GM18511 (cell line): ENCODE data around the gene UBN1.

Experiments
- ATAC-seq: cut with Tn5 transposase; IDR thresholded peaks from one replicate; pipeline ENCODE4 v1.9.1; 2021; ENCODE audit warnings: mild to moderate bottlenecking, moderate library complexity; ENCODE audit not compliant: unreplicated experiment

The UBN1 gene, protein sequence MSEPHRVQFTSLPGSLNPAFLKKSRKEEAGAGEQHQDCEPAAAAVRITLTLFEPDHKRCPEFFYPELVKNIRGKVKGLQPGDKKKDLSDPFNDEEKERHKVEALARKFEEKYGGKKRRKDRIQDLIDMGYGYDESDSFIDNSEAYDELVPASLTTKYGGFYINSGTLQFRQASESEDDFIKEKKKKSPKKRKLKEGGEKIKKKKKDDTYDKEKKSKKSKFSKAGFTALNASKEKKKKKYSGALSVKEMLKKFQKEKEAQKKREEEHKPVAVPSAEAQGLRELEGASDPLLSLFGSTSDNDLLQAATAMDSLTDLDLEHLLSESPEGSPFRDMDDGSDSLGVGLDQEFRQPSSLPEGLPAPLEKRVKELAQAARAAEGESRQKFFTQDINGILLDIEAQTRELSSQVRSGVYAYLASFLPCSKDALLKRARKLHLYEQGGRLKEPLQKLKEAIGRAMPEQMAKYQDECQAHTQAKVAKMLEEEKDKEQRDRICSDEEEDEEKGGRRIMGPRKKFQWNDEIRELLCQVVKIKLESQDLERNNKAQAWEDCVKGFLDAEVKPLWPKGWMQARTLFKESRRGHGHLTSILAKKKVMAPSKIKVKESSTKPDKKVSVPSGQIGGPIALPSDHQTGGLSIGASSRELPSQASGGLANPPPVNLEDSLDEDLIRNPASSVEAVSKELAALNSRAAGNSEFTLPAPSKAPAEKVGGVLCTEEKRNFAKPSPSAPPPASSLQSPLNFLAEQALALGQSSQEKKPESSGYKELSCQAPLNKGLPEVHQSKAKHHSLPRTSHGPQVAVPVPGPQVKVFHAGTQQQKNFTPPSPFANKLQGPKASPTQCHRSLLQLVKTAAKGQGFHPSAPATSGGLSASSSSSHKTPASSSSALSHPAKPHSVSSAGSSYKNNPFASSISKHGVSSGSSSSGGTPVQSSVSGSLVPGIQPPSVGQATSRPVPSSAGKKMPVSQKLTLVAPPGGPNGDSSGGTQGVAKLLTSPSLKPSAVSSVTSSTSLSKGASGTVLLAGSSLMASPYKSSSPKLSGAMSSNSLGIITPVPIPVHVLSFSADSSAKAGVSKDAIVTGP (N-terminal part only)

DNA sequence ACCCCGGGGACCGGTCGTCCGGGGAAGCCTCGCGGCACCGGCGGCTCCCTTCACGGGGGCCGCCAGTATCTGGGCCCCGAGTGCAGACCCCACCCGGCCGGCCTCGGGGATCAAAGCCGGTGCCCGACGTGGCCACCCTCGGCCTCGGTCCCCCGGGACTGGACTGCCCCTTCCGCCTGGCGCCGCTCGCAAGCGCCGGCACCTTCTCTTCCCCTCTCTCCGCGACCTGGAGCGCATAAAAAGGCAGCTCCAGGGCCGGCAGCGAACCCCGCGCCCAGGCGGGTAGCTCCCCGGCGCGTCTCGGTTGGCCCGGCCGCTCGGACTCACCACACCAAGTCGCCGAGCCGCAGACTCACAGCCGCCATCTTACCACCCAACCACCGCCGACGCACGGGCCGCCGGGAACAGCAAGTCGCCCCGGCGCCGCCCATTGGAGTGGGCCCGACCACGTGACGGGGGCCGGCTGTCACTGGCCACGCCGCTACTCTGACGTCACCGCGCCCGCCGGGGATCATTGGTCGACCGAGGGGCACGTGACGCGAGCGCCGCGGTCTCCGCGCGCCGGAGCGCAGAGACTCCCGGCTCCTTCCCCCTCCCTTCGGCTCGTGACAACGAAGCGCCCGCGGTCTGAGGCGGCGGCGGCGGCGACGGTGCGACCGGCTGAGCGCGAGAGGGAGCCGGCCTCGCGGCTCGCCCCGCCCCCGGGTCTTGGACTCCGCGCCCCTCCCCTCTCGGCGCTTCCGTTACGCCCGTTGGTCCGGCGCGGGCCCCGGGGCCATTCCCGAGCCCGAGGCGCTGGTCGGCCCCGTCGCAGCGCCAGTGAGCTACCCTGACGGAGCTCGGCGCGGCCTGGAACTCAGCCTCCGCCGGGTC lies at the start of gene UBN1, which contains the start of gene GLYR1:
UBN1 (plus strand) TSS at position 581 of the 873 bp plus-strand sequence. CDS start 5,437 bp downstream, outside the sequence.
GLYR1 (minus strand) TSS at position 388 of the 873 bp plus-strand sequence; CDS start at position 365, 23 bp downstream.
- ATAC-seq: peak; percentile 89

DNA sequence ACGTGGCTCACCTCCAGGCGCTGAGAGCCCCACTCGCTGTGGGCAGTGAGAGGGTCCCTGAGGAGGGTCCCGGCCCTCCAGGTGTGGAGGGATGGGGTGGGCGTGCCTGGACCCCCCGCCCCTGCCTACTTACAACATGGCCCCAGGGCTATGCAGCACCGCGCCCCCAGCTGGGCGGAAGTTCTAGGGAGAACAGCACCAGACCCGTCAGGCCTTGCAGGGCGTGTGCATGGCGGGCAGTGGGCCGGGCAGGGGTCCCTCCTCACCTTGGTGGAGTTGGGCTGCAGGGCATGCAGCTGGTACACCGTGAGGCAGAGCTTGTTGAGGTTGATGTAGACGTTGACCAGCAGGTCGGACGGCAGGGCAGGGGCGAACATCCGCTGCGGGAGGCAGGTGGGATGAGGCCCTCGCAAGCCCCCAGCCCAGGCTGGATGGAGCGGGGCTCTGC lies 49.5 kb upstream of the UBN1 start:
- ATAC-seq: no peak

DNA sequence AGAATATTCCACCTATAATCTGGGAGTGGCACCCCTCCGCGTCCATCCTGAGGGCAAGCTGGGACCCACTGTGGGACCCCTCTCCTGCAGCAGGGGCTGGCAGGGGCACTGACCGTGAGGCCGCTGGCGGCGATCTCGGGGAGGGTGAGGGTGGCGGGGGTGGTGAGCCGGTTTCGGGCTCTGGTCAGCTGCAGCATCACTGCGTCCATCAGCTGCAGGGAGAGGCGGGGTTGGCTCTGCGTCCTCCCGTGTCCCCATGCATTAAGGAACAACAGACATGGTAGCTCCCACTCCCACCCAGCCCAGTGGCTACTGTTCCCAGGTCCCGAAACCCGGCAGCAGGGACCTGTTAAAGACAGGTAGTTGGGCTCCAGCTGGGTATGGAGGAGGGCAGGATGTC lies 48.8 kb upstream of the UBN1 start:
- ATAC-seq: no peak

DNA sequence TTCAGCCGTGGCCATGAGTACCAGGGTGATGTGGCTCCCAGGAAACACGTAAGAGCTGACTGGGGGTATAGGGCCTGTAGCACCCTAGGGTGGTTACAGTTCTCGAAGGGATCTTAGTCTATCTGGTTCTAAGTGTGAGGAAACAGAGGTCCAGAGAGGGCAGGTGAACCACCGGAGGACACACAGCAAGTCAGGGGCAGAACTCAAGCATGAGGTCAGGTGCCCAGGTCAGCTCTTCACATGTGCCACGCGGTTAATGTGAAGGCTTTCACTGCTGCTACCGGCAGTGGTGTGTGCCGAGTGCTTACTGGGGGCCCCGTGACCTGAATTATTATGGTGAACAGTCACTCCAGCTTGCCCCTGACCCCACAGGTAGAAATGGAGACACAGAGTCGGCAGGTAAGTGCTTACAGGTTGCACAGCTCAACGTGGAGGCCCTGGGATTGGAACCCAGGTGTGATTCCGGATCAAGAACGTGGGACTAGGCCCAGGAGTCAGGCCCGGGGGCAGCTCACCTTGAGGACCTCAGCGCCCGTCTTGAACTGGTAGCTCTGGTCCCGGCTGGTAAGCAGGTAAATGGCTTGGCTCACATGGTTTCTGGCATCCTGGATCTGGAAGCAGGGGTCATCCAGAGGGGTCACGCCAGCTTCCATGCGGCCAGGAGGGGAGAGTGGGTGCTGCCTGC lies 48.0 kb upstream of the UBN1 start:
- ATAC-seq: no peak

DNA sequence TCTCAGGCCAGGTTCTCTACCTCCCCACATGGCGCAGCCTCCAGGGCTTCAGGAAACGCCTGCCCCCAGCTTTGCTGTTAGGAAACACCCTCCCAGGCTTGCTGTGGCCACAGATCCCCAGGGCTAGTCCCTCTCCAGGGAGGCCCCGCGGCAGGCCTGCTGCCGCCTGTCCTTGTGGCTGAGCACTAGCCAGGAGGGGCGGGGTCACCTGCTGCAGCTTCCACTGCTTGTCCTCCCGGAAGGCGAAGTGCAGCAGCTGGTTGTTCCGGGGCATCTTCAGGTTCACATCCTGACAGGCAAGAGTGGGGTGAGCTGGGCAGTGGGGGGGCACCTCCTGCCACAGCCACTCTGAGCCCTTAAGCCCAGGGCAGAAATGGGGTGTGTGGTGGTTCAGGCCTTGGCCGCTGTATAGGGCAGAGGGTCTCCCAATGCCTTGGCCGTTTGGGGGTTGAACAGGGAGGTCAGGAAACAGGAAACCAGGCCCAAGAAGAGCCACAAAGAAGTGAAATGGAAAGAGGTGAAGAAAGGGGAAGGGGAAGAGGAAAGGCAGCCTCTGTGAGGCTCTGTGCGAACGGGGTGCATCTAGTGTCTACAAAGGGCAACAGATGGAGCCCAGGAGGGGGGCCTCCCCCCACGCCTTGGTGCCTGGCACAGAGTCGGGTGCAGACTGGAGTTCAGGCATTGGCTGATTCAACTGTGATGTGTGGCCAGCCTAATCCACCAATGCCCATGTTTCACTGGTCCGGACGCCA lies 46.8 kb upstream of the UBN1 start:
- no peak for ATAC-seq

DNA sequence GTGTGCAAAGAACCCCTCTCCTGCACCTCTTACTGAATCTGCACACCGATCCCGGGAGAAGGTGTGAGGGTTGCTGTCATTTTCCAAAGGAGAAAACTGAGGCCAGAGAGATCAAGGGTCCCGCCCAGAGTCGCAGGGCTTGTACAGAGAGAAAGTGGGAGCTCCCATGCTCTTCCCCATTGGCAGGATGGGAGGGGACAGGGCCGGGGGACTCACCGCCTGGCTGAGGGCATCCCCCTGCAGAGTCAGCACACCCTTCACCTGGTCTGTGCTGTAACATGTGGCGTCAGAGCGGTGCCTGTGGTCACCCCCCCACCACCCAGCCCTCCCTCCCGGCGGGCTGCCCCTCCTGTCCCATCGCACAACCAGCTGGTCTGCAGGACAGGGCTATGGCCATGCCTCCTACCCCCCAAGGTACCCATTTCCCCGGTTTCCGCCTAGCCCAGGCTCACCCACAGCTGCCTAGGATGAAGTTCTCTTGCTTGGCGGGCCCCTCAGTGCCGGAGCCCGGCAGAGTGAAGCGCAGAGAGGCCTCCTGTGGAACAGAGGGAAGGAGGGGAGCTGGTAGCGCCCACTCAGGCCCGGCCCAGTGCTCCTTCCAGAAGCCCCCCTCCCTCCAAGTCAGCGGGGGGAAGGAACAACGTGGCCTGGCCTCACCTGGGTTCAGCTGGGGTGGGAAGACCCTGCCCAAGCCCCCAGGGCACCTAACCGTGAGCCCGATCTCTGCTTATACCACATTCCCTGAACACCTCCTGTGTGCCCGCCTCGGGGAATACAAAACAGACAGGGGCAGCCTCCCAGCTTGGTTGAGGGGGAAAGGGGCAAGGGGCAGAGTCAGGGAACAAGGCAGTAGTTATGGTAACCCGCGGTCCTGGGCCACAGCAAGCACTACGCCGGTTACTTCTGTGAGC lies 46.0 kb upstream of the UBN1 start:
- no peak for ATAC-seq

DNA sequence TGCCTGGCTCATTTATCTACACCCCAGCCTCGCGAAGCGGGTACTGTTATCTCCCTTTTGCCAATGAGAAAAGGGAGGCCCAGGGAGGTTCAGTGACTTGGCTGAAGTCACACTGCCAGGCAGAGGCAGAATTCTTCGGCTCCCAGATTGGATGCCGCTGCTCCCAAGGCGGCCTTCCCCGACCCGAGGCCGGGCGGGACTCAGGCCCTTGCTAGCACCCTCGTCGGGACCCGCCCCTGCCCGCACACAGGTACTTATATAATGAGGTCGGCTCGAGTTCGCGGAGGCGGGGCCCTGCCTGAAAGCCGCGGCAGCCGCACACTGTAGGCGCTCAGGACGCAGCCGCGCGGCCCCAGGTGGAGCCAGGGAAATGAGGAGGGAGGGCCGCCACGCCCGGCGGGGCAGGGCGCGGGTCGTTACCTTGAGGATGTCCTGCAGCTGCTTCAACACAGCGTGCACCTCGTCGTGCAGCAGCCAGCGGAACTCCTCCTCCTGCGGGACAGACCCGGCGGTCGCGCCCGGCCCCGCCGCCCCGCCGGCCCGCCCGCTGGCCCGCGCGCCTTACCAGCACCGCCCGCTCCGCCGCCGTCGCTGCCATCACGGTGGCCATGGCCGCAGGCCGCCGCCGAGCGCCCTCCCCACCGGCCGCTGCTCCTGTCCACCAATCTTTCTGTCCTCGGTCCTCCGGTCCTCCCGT lies 45.2 kb upstream of the UBN1 start, which contains the start of gene ROGDI:
ROGDI (minus strand) TSS at position 672 of the 697 bp plus-strand sequence; CDS start at position 610, 62 bp downstream.
- peak; percentile 61 for ATAC-seq

DNA sequence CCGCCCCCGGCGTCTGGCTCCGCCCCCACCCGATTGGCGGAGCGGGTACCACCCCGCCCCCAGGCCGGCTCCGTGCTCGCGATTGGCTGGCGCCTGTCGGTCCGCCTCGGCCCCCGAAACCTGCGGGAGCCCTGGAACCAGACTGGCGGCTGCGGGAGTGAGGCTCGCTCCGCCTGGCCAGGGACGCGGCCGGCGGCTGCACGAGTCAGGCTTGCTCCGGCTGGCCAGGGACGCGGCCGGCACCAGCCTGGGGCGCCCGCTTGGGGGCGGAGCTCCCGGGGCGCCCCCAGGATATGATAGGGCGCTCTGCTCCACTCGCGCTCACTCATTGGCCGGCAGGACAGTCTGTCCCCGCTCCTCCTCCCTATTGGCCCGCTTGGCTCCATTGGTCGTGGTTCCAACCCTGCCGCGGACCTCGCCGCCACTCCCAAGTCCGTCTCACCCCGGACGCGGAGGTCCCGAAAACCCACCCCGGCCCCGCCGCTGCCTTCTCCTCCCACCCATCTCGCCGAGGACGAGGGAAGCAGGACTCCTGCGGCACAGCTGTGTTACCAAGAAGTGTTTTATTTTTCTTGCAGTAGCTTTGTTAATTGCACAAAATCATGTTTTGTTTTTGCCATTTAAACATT lies 44.5 kb upstream of the UBN1 start:
- ATAC-seq: peak; percentile 96

DNA sequence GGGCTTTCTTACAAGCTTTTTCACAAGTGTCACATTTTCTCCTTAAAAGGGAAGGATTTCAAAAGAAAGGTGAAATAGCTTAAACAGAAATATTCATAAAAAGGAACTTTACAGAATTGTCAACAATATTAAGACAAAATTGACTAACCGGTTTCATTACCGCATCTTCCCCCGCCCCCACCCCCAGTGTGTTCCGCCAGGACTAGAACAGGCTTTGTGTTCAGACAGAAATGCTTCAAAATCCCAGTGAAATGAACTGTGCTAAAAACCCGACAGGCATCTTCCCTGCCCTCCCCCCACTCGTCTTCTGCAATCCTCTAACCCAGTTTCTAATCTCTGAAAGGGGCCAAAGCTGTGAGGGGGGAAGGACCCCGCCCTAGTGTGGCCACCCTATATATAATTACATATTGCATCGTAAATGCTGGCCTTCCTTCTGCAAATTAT lies 43.9 kb upstream of the UBN1 start:
- ATAC-seq: no peak

DNA sequence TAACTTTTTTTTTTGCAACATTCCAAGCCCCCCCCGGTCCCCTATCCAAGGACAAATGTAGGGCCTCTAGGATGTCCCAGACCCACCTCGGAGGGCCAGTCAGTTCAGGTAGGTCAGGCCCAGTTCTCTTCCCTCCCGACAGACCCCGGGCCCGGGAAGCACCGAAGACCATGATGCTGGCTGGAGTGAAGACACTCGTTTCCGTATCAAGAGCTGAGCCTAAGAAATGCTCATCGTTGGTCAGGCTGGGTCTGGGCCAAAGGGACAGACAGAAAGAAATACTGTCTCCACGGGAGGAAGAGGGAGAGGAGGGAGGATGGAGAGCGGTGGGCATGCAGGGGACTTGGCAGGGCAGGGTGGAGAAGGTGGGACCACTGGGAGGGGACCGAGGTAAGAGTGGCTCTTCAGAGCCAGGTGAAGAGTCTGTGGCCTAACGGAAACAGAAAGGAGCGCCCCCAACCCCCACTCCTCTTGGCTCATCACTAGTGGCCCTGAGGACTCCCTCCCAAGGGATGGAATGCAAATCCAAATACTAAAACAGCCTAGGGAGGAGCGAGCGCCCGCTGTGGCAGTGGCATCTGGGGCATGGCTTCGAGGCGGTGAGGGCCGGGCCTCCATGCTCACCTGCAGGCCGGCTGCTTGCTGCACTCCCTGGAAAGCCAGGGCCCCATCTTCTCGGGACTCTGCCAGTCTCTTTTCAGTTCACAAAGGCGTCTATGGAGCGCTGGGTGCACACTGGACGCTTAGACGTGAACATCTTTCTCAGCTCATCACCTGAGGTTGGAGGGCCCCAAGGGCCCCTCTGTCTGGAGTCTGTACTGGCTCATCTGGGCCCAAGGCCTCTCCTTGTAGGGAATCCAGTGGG lies 43.2 kb upstream of the UBN1 start:
- ATAC-seq: no peak

DNA sequence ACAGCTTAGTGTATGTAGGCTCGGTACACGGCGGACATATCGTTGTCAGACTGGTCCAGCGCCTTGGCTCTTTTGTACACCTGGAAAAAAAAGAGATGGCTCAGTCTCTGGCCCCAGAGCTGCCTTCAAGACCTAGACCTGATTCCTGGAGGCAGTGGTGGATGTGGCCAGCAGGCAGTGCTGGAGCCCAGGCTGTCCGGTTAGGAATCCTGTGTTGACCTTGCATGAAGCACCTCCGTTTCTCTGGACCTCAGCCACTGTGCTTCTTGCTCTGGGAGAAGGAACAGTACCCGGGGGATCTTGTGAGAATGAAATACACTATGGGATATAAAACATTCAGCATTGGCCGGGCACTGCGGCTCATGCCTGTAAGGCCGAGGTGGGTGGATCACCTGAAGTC lies 42.0 kb upstream of the UBN1 start:
- no peak for ATAC-seq

DNA sequence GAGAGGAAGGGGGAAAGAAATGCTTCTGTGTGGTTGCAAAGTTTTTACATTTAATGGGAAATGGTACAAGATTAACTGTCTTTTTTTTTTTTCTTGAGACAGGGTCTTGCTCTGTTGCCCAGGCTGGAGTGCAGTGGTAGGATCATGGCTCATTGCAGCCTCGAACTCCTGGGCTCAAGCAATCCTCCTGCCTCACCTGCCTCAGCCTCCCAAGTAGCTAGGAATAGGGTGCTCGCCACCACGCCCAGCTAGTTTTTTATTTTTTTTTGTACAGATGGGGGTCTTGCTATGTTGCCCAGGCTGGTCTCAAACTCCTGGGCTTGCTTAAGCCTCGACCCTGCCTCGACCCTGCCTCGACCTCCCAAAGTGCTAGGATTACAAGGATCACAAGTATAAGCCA lies 41.0 kb upstream of the UBN1 start:
- no peak for ATAC-seq

DNA sequence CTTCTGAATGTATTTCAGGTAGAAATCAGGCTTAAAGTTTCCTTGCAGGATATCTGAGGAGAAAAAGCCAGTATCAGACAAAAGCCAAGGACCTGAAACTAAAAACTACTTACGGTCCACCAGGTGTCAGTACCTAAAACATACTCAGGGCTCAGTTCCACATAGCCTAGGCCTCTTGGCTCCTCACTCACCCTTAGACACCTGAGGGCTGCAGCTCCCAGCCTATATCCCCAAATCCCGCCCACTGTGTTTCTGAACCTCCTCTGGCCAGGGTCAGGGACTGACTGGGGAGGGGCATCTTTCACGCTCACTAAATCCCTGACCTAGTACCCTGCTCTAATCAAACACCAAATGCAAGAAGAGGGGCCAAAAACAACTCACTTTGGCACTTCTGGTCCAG lies 36.0 kb upstream of the UBN1 start:
- ATAC-seq: no peak

DNA sequence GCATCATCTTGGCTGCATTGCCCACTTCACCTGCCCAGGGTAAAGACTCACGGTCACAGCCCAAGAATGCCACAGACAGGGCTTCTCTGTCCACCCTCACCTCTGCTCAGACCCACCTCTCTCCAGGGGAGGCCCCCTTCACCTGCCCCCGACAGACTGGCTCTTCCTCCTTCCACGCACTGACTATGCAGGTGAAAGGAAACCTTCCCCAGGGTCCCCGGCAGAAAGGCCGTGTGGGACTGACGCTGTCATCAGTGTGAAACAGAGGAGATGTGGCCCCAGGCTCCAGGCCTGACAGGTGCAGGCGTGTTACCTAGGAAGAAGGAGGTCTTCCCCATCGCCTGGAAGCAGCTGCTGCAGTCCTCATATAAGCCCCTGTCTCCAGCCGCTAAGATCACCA lies 35.5 kb upstream of the UBN1 start:
- no peak for ATAC-seq

DNA sequence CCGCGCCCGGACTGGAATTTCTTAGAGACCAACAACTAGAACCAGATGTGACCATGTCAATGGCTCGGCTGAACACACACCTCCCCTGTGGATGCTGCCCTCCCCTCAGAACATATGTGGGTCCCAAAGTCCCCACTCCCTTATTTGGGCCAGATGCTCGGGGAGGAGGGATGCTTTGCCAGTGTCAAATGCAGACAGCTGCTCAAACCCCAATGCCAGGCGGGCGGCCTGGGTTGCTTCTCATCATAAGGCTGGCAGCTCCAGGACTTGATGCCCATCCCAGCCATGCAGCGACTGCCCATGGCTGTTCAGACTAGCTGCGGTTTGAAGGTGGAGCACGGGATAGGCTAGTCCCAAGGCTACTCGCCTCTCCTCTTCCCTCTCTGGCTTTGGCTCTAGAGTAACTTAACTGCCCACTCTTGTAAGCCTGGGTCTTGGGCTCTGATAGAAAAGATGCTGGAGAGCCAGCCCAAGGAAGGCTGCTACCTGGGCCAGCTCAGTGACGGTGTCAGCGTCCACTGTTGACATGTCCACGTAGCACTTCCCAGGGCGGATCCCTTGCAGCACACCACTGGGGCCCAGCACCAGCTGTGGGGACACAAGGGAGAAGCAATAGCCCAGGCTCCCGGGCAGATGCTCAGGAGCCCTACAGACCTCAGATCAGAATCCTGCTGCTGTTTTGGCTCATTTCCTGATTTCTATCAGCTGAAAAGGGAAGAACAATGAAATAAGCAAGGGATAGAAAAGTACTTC lies 33.9 kb upstream of the UBN1 start:
- no peak for ATAC-seq
